HL-60/S4 treated with phorbol 12-myristate 13-acetate at 8.2 ng/mL for 4 days and 3 days (cell line): ENCODE results near the gene COL1A2.

Source experiments
- in situ Hi-C: fragments of 300-500 bp; cut with MboI; formaldehyde crosslinking; loops from 2 replicates; pipeline ENCODE4 v1.15.0; 2022; ENCODE audit warnings: low sequenced_read_pairs

The COL1A2 gene

DNA sequence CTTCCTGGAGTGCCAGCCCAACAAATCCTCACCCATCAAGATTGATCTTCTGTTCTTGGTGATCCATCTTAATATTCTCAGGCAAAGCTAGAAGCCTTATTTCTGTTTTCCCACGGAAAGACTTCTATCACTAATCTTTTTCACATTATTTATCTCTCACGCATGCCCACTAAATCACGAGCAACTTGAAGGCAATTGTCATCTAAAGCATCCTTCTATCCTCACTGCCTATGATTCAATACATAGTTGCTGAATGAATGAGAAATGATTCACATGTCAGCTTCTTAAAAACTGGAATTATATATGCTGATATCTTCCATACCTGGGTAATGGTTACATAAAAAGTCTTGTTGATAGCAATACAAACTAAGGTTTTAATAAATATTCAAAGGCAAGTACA lies 12.6 kb upstream of the COL1A2 start:
- in situ Hi-C loops = no loop called here

DNA sequence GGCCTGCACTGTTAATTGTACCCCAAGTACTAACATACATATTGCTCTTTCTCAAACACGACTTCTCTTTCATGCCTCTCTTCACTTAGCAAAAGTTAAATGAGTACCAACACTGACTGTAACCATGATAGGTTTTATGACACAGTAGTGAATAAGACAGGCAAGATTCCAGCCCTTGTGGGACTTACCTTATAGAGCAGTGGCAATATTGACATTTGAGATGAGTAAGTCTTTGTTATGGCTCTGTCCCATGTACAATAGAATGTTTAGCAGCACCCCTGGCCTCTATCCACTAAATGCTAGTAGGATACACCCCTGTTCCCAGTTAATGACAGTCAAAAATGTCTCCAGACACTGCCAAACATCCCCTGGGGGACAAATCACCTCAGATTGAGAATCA lies 11.9 kb upstream of the COL1A2 start:
- in situ Hi-C loops = no loop called here

DNA sequence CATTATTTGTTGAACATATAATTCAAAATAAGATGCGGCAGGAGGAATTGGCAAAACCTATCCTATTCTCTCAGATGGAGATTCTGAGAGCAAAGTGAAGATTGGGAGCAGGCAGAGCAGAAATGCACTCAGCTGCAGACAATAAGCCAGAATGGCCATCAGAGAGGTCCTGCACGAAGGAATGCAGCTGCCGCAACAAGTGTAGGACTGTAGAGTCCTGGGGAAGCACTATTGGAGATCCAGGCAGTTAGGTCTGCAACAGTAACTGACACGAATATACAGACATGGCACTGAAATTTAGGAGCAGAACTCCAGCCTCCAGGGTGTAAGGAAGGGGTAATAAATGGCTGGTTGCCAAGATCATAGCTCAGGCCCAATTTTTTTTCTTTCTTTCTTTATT lies 10.4 kb upstream of the COL1A2 start:
- in situ Hi-C loops = no loop called here

DNA sequence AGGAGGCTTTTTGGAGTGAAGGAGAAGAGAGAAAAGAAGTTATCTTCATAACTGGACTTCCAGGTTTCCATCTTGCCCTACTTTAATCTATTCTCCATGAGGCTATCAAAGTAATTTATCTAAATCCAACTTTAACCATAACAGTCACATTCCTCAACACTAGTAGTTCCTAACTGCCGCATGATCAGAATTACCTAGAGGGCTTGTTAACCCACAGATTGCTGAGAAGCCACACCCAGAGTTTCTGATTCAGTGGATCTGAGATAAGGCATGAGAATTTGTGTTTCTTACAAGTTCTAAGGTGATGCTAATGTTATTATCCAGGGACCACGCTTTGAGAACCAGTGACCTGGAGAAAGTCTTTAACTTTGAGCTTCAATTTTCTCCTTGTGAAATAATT lies 8.3 kb upstream of the COL1A2 start:
- in situ Hi-C loops = no loop called here

DNA sequence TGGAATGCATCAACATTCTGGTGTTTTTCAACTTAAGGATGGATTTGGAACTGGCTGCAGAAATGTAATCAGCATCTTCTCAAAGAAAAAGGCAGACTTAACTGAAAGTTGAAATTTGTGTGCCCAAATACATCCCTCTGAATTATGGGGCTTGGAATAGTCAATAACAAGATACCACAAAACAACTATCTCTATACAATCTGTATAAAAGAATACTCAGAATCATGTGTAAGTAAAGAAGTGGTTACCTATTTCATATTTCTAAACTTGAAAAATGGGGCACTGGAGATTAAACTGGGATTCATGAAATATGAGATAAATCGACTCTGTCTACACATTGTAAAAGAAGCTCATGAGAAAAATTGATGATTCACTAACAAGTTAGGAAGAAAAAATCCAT lies 6.2 kb upstream of the COL1A2 start:
- in situ Hi-C loops = no loop called here

DNA sequence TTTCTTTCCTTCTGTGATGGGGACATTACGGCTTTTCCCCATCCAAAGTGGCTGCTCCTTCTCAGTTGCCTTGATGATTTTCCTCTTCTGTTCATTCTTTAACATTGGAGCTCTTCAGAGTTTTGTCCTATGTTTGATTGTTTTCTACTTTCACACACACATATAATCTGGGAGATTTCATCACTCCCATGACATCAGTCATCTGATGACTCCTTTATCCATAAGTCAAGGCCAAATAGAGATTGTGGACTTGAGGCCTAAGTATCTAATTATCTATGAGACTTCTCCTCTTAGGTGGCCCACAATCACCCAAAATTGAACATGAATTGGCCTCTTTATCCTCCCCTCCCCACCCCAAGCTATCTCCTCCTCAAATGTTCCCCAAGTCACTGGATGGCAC lies 5.3 kb upstream of the COL1A2 start:
- in situ Hi-C loops = no loop called here

DNA sequence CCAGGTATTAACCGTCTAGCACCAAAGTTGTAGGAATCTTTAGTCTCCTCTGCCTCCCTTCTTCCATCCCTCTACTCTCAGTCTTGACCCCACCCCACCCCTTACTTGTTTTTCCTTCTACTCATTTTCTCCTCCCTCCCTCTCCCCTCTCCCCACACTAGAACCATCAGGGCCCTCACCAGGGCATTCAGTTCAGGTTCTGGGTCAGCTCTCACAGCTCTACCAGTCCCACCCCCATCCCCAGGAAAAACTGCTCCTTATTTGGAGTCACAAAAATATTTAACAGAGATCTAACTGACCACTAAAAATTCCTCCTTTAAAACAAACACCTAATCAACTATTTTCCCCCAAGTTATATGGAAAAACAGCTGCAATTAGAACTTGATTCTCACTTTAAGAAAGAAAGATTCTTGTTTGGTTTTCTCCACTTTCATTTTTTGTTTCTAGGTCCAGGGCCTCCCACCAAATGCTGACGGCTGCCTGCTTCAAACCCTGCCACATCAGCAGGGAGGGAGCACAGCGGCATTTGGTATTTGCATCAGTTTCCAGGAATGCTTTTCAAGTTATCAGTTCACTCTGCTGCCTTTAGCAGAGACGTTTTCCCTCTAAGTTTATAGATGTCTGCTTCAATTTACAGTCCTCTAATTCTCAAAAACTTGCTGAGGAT lies 2.8 kb upstream of the COL1A2 start:
- in situ Hi-C loops = no loop called here

DNA sequence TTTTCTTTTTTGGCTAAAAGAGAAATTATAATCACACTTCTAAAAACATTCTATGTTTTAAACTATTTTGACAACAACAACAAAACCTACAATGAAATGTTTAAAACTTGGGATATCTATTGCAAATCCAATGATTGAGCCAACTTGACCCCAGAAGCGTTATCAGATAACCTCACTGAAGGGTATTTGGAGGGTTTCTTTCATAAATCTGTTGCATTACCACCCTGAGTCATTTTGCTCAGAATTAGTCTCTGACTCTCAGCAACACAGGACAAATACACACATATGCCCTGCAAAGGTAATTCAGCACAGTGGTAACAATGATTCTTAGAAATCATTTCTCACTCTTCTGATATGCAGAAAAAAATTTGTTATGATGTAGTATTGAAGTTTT lies 2.3 kb upstream of the COL1A2 start:
- in situ Hi-C loops = no loop called here

DNA sequence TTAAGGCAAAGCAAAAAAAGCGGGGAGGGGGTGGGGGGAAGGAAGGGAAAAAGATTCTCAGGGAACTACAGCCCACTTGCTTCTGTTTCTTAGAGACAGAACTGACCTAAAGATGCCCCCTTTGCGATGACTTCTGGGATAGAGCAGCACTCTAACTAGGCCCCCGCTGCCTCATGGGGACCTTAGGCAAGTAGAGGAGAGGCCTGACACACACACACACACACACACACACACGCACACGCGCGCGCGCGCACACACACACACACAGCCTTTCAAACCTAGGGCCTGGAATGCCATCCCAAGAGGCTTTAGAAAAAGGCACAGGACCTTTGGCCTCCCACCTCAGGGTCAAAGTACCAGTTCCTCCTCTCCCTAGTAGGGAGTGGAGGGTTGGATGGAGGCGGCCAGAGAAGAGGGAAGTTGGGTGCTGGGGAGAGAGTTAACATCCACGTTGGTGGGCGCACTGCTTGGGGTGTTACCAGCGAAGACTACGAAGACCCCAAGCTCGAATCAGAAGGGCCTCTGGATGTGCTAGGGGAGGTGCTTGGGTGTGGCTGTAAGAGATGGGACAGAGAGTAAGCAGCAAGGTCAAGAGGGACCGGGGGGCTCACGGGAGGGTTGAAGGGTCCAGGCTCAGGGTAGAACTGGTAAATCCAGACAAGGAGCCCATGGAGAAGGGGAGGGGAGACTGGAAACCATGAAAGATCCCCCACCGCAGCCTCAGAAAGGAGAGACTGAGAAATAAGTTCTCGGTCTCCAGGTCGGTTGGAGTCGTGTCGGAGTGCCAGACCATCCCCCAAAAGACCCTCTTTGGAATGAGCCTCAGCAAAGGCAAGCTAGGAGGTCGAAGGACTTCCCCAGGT lies 1.2 kb upstream of the COL1A2 start:
- in situ Hi-C loops = no loop called here

DNA sequence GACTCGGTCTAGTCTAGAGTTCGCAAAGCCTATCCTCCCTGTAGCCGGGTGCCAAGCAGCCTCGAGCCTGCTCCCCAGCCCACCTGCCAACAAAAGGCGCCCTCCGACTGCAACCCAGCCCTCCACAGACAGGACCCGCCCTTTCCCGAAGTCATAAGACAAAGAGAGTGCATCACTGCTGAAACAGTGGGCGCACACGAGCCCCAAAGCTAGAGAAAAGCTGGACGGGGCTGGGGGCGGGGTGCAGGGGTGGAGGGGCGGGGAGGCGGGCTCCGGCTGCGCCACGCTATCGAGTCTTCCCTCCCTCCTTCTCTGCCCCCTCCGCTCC lies 622 bp upstream of the COL1A2 start:
- in situ Hi-C loops = no loop called here

DNA sequence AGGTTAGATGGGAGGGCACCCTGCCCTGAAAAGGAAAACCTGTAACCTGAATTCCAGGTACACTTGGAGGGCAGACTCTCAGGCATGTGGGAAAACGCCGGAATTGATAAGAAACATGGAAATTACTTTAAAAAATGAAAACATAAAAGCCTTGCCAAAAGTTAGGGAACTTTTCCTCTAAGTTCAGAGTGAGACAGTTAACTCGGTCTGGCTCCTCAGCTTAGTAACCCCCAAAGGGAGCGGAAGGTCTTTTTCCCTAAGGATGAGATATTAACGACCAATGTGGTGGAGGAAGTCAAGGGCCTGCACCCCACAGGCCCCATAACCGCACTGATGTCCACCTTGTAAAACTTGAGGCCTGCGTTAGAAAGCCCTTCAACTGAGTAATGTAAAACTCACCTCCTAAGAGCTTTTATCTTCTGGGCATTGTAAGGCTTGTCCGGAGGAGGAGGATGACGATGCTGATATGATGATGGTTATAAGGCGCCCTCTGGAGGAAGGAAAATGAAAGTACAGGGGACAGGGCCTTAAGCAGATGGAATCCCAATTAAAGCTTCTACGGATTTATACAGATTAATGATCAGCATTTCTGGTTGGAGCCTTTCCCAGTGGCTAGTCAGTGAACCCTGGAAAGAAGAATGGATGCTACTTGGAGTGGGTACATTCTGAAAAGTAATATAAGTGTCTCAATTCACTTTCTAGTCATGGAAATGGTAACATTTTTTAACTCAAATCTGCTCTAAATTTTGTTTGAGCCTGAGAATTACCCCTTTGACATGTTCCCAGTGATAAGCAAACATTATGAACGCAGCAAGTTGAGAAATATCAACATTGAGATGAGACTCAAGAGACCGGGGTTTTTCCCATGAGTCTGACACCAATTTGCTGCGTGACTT lies 694 bp downstream of the COL1A2 start:
- in situ Hi-C loops = no loop called here

DNA sequence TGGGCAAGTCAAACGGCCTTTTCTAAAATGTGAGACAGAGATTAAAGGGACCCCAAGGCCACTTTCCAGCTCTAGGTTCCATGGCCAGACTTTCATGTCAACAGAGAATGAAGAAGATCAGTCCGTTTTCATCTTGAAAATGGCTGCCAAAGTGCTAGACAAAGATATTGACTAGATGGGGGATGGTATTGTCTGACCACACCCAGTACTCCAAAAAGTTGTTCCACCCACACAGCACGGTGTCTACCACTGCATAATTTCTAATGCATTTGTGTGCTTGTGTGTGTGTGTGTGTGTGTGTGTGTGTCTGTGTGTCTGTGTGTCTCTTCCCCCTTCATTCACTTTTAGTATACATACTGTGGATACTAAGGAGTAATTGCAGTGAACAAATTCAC lies 1.3 kb downstream of the COL1A2 start:
- in situ Hi-C loops = no loop called here

DNA sequence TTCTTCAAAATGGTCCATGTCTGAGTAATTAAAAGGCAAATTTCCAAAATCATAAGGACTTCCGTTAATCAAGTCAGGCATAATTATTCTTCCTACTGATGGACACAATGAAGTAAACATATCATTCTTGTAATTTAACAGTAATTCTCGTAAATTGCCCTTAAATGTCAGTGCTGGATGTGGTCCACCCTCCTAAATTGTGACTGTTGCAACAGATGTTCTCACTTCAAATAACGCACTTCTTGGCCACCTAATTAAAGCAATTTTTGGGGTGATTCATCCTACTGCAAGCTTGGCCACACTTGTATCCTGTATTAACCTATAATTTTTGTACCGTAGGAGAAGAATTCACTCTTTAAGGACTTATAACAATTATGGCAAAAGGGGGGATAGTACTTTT lies 1.9 kb downstream of the COL1A2 start:
- in situ Hi-C loops = no loop called here

DNA sequence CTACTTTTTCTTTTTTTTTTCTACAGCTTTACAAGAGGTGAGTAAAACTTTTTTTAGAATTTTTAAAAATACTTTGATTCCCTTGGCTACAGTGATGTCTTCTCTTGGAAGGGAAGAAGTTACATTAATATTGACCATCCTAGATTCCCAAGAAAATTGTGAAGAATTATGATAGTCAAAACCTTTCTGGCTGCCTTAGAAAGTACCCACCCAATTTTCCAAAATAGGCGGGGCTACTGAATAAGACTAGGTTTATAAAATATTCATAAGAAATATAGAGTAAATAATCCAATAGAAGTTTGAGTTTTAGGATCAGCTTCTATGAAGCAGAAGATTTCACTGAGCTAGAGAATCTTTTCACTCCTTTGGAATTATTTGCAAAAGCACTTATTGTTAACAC lies 3.0 kb downstream of the COL1A2 start:
- in situ Hi-C loops = no loop called here

DNA sequence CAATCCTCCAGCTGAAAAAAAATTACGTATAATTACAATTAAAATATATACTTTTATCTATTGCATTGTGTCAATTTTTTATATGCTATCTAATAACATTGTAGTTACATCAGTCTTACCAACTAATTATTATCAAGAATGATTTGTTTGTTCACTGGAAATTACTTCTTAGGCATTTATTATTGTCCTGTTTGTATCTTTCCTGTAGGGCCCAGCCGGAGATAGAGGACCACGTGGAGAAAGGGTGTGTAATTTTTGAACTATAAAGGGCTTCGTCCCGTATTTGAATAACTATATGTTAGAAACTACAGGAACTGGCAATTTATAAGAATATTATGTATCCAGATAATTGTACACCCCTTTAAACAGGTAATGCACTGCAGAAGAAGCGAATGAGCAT lies 4.1 kb downstream of the COL1A2 start:
- in situ Hi-C loops = no loop called here

DNA sequence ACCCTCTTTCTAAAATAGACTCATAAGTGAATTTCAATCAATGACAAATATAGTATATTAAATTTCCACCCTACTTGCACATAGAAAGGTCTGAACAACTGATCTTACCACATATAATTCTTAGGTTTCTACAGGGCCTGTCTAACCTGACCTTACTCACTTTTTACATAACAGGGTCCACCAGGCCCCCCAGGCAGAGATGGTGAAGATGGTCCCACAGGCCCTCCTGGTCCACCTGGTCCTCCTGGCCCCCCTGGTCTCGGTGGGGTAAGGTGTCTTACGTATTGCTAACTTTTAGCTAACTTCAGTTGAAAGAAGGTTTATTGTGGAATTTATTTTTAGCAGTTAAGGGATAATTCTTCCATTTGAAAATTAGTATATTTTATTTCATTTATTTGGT lies 5.3 kb downstream of the COL1A2 start:
- in situ Hi-C loops = no loop called here

DNA sequence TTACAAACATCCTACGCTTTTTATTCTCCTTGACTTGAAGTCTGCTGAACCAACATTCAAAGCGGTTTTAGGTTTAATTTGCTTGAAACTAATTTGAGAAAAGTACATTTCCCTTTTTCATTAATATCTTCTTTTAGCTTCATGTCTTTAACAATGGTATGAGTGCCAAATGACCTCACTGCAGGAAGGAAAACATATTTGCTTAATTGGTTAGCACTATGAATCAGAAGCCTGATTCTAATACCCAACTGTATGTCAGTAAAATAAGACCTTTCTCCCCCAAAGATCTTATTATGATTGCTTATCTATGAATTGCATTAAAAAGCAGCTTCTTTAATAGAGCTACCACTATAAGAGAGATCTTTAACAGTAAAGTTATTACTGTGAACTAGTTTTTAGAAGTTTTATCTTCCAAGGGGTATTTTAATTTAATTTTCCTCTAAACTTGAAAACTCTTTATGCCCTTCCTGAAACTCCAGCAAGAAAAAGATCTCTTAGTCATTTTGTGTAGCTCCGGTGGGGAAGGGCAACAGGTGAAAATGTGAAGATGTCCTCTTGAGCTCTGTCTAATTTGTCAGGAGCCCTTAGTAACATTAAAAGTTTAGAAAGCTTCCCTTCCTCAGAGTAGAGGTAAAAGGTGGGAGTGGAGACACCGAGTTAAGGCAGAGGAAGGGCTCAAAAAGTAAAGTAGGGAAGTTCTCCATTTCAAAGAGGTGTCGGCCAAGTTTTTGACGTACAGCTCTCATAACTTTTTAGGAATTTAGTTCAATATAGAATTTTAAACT lies 6.1 kb downstream of the COL1A2 start:
- in situ Hi-C loops = no loop called here

DNA sequence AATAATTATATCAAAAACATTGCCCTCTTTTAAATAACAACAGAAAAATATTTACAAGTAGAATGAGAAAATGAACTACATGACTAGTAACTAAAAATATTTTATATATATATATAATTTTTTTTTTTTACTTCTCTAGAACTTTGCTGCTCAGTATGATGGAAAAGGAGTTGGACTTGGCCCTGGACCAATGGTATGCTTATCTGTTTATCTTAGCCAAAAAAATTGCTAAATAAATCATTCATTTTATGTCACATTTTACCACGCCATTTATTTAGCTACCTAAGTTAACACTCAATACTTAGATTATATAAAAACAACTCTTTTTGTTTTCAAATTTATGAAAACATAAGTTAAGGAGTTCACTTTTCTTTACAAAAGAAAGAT lies 6.7 kb downstream of the COL1A2 start:
- in situ Hi-C loops = no loop called here

DNA sequence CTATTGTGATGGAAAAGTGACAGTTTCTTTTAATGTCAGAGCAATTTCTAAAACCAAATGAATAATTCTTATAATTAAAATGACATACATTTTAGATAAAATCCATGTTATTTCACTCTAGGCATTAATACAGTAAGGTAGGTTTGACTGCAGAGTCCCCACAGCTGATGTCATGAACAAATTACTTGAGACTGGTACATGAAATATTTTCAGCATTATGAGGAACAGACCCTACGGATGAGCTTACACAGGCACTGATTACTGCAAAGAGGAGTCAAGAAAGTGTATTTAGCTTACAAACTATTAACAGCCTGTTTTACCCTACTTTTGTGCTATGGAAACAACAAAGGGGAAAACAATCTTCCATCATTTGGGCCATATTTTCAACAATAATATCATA lies 8.9 kb downstream of the COL1A2 start:
- in situ Hi-C loops = no loop called here

DNA sequence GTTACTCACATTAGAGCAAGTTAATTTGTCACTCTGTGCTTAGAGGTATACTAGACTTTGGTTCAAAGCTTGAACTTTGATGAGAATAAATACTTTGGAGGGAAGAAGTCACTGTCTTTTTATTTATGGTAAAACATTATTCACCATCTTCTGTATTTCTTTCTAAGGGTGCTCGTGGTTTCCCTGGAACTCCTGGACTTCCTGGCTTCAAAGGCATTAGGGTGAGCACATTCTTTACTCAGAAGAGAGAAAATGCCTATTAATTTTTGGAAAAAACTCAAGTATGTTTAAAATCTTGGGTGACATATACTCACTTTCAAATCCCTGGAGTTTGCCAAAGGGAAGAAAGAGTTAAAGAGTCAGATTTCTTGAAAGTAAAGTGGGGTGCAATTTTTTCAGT lies 10.8 kb downstream of the COL1A2 start:
- in situ Hi-C loops = no loop called here

DNA sequence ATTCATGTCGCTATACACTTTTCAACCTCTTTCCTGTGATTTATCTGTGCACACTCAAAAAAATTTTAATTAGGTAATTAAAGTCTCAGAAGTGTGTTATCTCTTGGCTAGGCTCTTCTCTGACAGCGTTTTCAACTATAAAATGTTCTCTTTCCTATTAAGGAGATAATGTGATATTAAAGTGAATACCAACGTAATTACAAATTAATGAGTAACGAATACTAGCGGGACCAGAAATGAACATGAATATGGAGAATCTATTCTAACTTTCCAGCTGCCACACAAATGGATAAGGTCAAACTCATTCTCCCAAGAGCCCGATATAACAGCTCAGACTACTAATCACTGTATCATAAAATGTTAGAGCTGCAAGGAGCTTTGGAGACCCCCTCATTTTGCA lies 12.0 kb downstream of the COL1A2 start:
- in situ Hi-C loops = no loop called here
